Measurements from ENCODE around the gene GRIA1.

The GRIA1 gene

DNA sequence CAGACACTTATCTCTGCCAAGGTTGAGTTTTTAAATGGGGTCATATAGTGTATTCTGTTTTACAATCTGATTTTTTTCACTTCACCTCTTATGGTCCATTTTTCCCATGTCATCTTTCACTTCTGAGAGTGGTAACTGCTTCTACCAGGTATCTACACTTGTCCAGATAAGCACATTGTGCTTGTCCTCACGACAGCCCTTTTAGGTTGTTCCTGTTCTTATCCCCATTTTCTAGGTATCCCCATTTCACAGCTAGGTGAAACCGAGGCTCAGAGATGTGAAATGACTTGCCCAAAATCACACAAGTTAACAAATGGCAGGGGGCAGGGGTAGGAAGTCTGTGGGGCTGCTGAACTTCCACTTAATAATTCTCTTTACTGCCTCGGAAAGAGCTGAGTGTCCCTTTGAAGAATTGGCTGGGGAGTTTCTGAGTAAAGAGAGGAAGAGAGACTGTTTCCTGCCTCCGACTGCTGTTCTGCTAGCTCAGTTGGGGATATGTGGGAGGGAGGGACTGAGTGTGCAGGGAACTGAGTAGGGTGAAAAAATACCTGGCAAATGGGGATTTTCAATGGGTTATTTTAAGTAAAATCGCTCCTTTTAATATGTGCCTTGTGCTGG lies 255.4 kb downstream of the GRIA1 start:
- no peak for DNase-seq

DNA sequence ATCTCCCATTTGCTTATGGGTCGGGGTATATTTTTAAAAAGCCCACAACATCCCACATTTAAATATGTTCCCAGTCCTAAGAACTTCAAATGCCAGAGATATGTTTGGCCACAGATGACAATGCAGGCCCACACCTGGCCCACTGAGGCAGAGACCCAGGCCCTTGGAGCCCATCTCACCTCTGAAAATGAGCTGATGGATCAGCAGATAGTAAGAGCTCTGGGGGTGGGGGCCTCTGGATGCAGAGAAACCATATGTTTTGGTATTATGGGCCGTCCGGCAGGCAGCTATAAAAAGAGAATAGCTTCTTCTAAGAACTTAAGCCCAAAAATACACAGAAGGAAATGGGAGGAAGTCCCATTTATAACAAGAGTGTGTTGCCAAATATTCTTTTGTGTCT lies 256.0 kb downstream of the GRIA1 start:
- DNase-seq: no peak

DNA sequence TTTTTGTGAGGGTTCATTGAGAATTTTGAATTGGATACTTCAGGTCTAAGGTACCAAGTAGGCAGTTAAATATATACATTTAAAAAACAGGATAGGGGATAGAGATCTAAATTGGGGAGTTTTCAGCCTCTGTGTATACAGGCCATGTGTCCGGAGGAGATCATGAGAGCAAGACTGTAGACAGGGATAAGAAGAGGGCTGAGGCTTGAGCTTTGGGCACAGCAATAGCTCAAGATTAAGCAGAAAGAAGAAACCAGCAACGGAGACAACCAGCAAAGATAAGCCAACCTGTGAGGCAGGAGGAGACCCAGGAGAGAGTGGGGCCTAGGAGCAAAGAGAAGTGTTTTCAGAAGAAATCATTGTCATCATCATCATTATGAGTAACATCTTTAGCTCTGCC lies 258.4 kb downstream of the GRIA1 start:
- DNase-seq: no peak

DNA sequence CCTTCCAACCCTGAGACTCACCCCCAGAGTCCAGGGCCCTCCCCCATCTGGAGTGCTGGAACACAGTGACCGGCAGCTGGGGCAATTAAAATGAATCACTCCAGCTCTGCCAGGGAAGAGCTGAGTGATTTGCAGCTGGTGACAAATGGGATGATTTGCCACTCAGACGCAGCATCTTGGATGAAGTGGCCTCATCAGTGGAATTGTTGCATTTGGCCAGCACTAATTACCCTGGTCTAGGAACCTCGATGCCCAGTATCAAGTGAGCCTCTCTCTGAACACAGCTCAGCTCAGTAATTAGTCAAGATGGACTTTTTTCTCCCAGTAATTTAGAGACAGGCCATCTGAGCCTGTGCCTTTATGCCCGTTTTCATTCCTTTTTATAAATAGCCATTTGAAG lies 259.5 kb downstream of the GRIA1 start:
- DNase-seq: no peak

DNA sequence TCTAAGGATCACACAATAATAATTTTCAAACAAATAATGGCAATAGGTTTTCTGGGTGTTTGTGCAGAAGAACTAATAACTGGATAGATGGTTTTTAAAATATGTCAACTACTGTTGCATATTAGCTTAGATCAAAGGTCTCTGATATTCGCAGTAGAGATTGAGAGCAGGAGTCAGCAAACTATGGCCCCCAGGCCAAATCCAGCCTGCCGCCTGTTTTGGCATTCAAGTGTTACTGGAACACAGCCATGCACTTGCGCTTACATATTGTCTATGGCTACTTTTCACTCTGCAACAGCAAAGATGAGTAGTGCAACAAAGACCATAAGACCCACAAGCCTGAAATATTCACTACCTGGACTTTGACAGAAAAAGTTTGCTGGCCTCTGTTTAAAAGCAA lies 260.8 kb downstream of the GRIA1 start:
- DNase-seq: no peak

DNA sequence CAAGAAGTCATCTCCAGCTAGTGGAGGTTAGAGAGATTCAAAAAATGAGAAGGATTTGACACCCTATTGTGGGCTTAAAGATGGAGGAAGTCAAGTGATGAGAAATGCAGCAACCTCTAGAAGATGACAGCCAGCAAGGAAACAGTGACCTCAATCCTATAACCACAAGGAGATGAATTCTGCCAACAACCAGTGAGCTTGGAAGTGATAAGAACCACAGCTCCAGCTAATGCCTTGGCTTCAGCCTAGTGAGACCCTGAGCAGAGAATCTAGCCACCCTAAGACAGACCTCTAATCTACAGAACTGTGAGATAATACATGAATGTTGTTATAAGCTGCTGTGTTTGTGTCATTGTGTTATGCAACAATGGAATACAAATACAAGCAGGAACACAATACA lies 262.4 kb downstream of the GRIA1 start:
- no peak for DNase-seq

DNA sequence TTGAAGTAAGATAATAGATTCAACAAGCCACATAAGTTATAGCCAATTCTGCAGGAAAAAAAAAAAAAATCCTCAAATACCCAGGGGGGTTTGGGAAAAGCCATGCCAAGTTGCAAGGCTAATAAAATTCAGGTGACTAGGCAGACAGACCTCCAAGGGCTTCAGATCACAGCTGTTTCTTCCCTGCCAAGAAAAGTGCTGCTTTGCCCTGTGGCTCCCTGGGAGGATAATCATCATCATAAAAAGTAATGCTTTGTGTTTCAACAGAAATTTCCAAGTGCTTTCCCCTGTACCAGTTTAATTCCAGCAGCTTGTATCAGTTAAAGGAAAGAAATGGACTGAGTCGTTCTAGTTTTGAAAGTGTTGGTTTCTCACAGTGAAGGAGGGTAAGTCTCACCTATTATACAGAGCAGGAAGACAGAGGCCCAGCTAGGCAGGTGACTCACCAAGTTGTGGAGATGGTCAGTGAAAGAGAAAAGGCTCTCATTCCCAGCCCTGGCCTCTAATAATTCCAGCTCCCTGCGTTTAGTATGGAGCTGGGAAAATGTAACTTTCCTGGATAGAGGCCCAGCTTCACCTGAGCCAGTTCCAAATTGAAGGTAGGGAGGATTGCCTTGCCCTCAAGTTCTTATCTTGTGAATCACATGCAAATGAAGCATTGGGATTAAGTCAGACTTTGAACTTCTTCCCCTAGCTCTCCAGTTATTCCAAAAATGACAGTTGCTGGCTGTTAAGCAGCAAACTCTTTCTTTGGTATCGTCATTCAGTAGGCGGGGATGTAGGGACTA lies 263.4 kb downstream of the GRIA1 start:
- no peak for DNase-seq

DNA sequence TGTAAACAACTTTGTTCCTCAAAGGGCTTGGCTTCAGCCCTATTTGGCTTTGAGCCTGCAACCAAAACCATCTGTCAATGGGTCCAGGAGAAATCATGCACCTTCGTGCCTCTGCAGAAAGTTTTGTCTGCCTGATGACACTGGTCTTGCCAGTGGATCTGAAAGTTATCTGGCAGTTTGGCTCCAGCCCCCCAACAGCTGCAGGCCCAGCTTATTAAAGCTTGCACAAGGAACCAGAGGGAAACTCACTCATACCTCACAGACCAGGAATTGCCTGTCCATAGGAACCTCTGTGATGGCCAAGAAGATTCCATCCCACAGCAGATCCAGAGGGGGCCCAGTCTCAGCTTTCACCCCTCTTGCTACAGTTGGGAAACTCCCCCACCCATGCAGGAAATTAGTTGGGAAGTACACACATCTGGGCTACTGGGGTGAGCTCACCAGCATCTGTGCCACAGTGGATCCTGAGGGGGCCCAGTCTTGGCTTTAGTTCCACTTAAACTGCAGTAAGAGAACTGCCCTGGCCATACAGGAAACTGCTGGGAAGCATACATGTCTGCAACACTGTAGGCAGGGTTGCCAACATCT lies 265.5 kb downstream of the GRIA1 start:
- no peak for DNase-seq

DNA sequence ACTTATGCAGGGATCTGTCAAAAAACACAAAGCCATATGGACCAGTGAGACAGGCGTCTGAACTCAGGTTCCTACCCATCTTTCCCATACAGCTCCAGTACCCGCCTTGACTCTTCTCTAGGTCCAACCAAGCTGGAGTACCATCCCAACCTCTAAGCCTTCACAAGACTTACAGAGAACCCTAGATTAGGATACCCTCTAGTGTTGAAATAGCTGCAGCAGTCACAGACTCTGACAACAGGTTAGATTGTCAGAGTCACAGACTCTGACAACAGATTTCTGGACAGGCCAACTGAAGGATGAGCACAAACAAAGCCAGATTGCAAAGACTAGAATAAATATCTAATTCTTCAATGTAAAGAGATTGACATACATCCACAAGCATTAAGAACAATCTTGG lies 266.1 kb downstream of the GRIA1 start:
- DNase-seq: no peak

DNA sequence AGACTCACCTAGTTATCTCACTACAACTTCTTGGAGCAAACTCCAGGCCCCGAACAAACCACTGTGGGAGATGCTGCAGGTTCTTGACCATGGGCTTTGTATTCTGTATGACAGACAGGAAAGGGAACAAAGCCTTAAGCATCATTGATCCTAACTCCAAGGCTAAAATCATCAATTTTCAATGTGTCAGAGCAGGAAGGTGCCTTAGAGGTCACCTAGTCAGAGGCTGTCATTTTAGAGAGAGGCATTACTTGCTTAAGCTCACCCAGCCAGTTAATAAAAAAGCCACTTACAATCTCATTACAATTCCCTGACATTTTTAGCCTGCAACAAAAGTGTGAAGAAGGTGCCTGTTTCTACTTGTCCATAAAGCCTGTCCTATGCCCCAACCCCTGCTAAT lies 275.5 kb downstream of the GRIA1 start:
- DNase-seq: no peak

DNA sequence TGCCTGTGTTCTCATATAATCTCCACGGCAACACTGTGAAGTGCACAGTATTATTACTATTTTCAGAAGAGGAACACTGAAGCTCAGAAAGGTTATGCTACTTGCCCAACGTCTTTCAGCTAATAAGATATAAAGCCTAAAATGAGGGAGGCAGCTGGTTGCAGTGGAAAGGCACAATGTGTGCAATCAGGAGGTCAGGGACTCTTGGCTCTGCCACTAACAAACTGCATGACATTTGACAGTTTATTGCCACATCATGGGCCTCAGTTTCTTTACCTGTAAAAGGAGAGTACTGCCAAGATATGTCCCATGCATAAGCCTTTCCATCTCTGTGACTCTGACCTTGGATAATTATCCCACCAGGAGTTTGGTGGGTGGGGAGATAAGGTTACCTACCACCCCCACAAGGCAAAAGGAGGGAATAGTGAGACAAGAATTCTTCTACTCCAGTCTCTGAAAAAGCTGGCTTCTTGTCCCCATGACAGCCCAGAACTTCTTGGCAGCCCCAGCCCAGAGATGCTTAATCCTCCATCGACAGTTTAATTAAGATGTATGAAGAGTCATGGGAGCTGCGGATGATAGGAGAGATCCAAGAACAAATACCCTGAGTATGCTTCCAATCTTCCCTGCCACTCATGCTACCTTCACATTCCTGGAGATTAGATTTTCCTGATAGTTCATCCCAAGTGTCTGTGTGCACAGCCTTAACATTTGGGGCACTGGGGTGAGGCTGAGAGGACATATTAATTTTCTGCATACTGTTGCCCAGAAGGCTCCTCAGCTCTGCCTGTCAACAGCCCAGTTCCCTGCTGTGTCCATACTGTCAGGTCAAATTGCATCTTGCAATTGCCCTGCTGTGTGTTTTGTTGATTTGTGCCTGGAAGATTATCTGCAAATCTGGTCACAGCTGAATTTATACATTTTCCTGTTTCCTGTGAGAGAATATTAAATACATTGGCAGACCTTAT lies 277.0 kb downstream of the GRIA1 start:
- no peak for DNase-seq

DNA sequence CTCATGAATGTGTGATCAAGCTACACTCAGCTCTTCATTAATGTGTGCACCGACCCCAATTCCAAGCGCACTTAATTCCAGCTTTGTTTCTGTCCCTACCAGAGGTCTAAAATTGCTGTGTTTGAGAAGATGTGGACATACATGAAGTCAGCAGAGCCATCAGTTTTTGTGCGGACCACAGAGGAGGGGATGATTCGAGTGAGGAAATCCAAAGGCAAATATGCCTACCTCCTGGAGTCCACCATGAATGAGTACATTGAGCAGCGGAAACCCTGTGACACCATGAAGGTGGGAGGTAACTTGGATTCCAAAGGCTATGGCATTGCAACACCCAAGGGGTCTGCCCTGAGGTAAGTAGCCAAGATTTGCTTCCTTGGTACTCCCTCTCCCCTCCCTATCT lies 279.6 kb downstream of the GRIA1 start:
- no peak for DNase-seq

DNA sequence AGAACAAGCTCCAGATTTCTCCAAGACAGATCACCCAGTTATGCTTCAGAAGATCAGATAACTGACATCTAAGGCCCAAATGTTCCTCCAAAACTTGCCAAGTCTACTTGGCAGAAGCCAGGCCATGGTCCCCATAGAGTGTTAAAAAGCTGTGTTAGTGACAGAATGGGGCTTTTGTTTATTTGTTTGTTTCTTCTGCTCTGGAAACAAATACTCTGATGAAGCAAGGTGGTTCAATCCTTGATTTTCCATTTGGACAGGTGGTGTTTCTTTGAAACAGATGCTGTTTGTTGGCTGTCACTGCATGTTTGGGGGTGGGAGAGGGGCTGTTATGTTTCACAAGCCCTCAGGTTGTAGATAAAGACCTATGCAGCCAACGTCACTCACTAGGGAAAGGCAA lies 284.2 kb downstream of the GRIA1 start:
- no peak for DNase-seq

DNA sequence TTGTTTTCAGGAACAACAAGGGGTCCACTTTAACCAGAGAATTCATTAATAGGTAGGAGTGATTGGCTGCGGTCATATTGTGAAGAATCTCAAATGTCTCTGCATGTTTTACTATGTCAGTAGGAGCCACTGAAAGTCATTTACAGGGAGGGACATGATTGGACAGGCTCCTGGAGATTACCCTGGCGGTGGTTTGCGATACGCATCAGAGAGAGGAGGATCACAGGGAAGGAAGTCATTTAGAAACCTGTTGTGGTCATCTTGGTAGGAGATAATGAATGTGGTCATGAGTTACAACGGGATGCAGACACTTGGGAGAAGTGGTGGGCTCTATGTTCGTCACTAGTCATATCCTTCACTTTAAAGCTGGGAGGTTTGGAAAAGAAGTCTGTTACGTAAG lies 285.5 kb downstream of the GRIA1 start:
- no peak for DNase-seq

DNA sequence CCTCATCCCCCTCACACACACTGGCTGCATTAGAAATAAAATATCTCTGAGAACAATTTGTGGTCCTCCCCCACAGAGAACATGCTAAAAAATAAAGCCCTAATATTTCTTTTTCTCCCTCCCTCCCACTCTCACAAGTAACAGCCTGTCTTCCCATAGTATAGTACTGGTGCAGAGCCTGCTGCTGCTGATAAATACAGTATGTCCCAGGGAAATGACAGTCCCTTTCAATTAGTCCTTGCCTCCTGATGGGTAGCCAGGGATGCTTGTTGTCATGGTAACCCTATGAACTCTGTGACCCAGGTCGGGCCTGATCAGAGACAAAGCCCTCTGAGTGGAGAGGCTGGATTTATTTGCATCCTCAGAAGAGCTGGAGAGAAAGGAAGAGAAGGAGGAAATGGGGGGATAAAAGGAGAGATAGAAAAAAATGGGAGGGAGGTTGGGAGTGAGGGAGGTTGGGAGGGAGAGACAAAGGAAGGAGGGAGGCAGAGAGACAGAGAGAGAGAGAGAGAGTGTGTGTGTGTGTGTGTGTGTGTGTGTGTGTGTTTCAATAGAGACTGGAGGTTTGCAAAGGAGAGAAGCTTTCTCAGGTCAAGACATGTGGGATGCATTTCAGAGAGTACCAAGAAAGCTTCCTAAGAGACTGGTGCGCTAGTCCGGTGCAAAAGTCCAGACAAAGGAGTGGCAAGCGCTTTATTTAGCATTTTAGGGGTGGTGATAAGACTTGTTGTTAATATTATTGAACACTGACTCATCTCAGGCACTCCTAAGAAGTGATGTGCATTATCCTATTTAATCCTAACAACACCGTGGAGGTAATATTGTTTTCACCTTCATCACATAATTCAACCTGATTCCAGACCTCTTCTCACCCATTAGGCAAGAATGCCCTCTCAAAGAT lies 287.5 kb downstream of the GRIA1 start:
- no peak for DNase-seq

DNA sequence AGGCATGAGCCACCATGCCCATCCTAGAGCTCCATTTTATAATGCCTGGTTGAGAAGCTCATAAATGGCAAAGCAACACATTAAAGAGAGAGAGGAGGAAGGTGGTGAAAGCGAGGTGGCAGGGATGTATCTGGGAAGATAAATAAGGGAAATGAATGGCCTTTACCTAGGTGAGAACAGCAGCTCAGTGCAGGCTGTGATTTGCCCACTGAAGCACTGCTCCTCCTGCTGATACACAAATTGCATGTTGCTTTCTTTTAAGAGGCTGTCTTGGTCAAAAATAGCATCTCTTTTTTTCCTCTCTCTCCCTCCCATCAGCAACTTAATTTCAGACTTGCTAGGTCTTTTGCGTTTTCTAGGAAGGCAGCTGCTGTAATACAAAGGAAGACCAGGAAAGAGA lies 289.4 kb downstream of the GRIA1 start:
- DNase-seq: no peak

DNA sequence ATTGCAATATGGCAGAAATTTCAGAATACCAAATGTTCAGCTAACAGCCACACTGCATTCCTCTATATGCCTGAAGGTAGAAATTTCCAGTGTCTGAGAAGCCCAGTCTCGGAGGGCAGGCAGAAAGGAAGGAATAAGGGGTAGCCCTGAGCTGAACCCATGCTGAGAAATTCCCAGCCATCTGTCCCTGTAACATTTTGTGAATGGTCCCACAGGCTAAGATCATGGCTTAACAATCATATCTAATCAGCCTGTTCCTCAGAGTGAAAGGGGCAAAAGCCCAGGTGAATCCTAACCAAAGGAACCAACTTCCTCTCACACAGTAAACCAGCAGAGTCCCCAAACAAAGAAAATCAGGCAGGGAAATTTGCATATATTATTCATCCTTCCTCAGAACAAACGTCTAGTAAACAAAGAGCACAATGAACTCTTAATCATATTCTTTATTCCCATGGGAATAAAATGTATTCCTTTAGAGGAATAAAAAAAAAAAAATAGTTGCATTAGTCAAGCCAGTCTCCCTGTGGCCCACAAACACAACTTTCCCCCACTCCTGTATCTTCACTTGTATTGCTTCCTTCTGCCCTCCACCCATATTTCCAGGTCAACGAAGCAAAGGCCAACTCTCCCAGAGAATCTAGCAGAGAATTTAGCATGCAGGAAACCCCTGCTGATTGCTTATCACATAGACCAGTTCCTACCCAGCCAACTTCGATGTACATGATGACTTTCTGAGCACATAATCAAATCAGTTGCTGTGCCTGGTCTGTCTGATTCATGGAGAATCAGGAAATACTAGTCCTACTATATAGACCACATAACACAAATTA lies 290.6 kb downstream of the GRIA1 start:
- DNase-seq: no peak

DNA sequence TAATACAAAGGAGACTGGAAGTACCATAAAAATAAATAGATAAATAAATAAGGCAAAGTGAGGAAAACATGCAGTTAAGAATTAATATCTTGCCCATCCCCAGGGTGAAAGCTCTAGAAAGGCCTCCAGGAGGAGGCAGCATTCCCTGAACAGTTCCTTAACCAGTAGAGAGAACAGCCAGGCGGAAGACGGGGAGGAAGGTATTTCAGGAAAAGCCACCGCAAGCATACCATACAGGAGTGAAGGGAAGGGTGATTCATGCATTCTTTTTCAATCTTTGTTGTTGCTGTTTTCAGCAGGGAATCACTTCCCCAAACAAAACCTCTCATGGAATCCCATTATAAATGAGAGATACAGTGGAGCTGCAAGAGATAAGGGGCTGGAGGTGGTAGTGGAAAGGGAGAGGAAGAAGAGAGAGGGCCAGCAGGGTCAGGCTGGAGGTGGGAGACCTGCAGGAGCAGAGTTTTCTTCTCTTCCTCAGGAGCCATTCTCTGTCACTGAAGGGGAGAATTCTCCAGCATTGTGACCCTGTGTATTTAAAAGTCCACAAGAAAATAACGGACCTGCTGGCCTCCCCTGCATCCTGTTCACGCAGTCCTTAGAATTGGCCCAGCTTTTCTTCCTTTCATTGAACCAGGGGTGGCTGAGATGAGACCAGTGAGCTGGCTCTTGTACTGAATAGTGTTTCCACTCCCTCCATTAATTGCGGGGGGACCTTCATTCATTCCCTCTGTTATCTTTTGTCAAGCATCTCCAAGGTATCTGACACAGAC lies 292.3 kb downstream of the GRIA1 start:
- DNase-seq: no peak

DNA sequence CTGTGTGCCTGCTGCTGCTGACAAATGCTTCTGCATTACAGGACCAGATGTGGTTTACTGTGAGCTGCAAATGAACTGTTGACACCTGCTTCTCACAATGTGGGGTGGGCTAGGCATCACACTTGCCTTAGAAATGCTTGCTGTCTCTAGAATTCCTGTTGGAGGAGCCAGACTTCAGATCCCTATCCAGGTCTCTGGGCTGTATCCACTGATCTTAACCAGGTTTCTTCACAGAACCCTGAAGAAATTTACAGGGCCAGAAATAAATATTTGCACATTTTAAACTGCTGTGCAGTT lies 292.8 kb downstream of the GRIA1 start:
- no peak for DNase-seq

DNA sequence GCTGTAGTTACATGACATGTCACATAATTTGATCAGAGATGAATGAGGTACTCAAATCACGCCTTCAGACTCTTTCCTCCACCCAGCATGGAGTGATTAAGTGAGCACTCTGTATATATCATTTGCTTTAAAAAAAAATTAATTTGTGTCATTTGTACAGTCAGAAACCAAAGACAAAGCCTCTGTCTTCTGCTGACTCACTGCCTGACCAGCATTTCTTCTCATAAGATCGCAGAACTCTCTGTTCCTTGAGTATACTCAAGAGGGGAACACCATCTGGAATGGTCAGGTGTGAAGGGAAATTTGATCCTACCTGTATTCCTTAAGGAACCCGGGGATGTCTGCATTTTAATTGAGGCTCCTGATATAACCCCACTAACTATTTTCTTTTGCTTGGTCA lies 293.8 kb downstream of the GRIA1 start:
- DNase-seq: no peak

DNA sequence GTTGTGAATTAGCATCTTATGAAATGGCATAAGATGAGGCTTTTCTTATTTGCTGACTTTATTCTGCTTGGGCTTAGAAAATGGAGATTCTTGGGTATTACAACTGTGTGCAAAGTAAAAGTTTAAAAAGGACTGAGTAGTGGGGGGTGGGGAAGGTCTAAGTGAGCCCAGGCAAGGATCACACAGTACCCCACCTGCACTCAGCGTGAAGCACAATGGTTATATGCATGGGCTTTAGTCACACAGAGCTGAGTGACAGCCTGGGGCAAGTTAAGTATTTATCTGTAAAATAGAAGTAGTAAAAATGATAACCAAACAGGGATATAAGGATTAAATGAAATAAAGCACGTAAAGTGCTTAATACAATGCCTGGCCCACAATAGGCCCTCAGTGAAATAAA lies 300.9 kb downstream of the GRIA1 start:
- no peak for DNase-seq

Data from midbrain (tissue), 1 donor.